Measurements from ENCODE around the gene FAM89B.
A peak's percentile ranks its signal among the peaks of the same experiment; 100 is the strongest.

FAM89B gene

DNA sequence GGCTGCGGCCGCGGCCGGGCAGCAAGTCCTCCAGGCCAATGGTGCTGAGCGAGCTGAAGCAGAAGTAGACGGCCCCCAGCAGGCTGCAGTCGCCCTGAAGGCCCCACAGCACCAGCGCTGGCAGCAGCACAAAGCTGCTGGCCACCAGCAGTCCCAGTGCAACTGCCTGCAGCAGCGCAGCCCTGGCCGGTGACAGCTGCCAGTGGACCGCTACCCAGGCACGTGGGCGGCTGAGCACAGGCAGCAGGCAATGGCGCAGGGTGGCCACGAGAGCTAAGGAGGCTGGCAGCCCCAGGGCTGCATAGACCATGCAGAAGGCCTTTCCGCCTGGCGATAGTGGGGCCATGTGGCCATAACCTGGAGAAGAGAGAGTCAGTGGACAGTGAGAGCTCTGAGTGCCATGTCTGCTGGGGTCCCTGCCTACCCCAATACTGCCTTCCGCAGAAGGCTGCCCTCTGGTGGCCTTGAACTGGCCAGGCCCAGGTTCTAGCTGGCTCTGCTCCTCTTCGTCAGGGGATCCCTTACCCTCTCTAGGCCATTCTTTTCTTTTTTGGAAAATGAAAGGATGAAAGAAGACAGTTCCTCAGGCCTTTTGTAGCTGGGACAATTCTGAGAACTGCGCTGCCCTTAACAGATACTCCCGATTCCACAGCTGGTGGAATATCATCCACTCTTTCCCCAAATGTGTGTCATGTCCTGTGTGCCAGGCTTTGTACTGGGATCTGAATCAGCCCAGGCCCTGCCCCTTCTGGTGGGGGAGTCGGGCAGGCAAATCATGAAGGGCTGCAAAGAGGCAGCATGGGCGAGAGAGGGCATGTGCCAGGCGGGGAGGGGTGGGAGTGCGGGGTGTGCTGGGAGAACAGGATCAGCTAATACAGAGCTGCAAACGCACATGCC, 21.4 kb downstream of the FAM89B start:
- H3K4me1 ChIP-seq: peaks cover 0 to 22% (median 13%) of the 10 kb centered on the region in 4 donors
- H3K9me3 ChIP-seq: no peaks in the 10 kb centered on the region
- H3K27ac ChIP-seq: peak overlapping the region; percentile 3 to 31
- peak; percentile 79 to 81 for TF ChIP-seq CTCF (IDR thresholded peaks at IDR 0.05)
- no peaks in the 10 kb centered on the region for H3K27me3 ChIP-seq
- H3K36me3 ChIP-seq: peaks cover 45 to 70% (median 59%) of the 10 kb centered on the region in 3 donors
- DNase-seq: peak in 1 of 2 donors; percentile 81
- intact Hi-C loops (cut with DNase I; ENCODE audit: low total_unique reads): no loop called here
- H3K4me3 ChIP-seq: no peak overlapping the region

- peak overlapping the region in 1 of 2 donors; percentile 16 for H3K27ac ChIP-seq
- no peak for TF ChIP-seq CTCF (IDR thresholded peaks at IDR 0.05)
- H3K9me3 ChIP-seq: no peaks in the 10 kb centered on the region
- H3K4me3 ChIP-seq: no peak overlapping the region
- H3K27me3 ChIP-seq: no peaks in the 10 kb centered on the region
- intact Hi-C loops (cut with DNase I; ENCODE audit: low total_unique reads): no loop called here
- peak in 1 of 2 donors; percentile 61 for DNase-seq
- peaks cover 39 to 71% (median 64%) of the 10 kb centered on the region in 3 donors for H3K36me3 ChIP-seq
- H3K4me1 ChIP-seq: peaks cover 0 to 21% (median 12%) of the 10 kb centered on the region in 4 donors
Measured at GRCh38 chr11:65595131-65595530, 22.8 kb downstream of the FAM89B start.

GRCh38 chr11:65595543-65596281, 23.4 kb downstream of the FAM89B start, which contains the start of gene KCNK7:
Gene KCNK7 (minus strand): TSS chr11:65595800. CDS start chr11:65595772, 28 bp downstream.
- no peak for DNase-seq
- TF ChIP-seq CTCF (IDR thresholded peaks at IDR 0.05): no peak
- intact Hi-C loops (cut with DNase I; ENCODE audit: low total_unique reads): no loop called here
- Histone ChIP-seq H3K4me1 (peaks cover 0 to 21% (median 12%) of the 10 kb centered on the region in 4 donors), H3K27me3 (no peaks in the 10 kb centered on the region), H3K9me3 (no peaks in the 10 kb centered on the region), H3K36me3 (peaks cover 33 to 71% (median 64%) of the 10 kb centered on the region in 3 donors), H3K27ac (peak within 1 kb of the TSS in 1 of 2 donors; percentile 16), H3K4me3 (no peak within 1 kb of the TSS)

- no peak for TF ChIP-seq CTCF (IDR thresholded peaks at IDR 0.05)
- Histone ChIP-seq H3K27me3 (no peaks in the 10 kb centered on the region), H3K4me3 (no peak overlapping the region), H3K36me3 (peaks cover 25 to 71% (median 62%) of the 10 kb centered on the region in 3 donors), H3K9me3 (no peaks in the 10 kb centered on the region), H3K27ac (no peak overlapping the region), H3K4me1 (peaks cover 0 to 21% (median 12%) of the 10 kb centered on the region in 4 donors)
- intact Hi-C loops (cut with DNase I; ENCODE audit: low total_unique reads): no loop called here
- no peak for DNase-seq
Measured at GRCh38 chr11:65596520-65596919, 24.2 kb downstream of the FAM89B start.

GRCh38 chr11:65598258-65598699, 25.9 kb downstream of the FAM89B start:
- no peak for TF ChIP-seq CTCF (IDR thresholded peaks at IDR 0.05)
- Histone ChIP-seq H3K4me1 (peaks cover 0 to 16% (median 8%) of the 10 kb centered on the region in 4 donors), H3K27me3 (no peaks in the 10 kb centered on the region), H3K36me3 (peaks cover 17 to 71% (median 55%) of the 10 kb centered on the region in 3 donors), H3K9me3 (no peaks in the 10 kb centered on the region), H3K27ac (no peak overlapping the region), H3K4me3 (no peak overlapping the region)
- intact Hi-C loops (cut with DNase I; ENCODE audit: low total_unique reads): no loop called here
- peak in 1 of 2 donors; percentile 63 for DNase-seq
